Central memory CD8-positive, alpha-beta T cell (primary cell): ENCODE results near the gene USF1.

ENCODE experiments used
- ATAC-seq: fragments of 150-1000 bp; cut with Tn5 transposase; replicated peaks from 2 replicates; pipeline ENCODE4 v1.10.0; 2022; ENCODE audit warnings: mild to moderate bottlenecking, moderate FRiP score, moderate number of reproducible peaks; ENCODE audit not compliant: poor library complexity, severe bottlenecking; ENCODE audit errors: extremely low read depth
- DNase-seq, 2 donors: peaks; one replicate each; pipeline ENCODE4 v3.0.0; 2021; ENCODE audit warnings: low spot score in 2 of 2
- H3K27ac Mint-ChIP-seq: one replicate; pipeline ENCODE4 v1.8.0; 2022; ENCODE audit warnings: low read depth, mild to moderate bottlenecking, moderate library complexity, mixed read lengths
- H3K27me3 Mint-ChIP-seq: one replicate; pipeline ENCODE4 v1.8.0; 2022; ENCODE audit warnings: mixed read lengths
- H3K36me3 Mint-ChIP-seq: one replicate; pipeline ENCODE4 v1.8.0; 2022; ENCODE audit warnings: mild to moderate bottlenecking, moderate library complexity, mixed read lengths; ENCODE audit not compliant: insufficient read depth
- H3K4me1 Mint-ChIP-seq: one replicate; pipeline ENCODE4 v1.8.0; 2022; ENCODE audit warnings: mixed read lengths
- H3K4me3 Mint-ChIP-seq: one replicate; pipeline ENCODE4 v1.8.0; 2022; ENCODE audit warnings: mild to moderate bottlenecking, moderate library complexity, mixed read lengths
- H3K9me3 Mint-ChIP-seq: one replicate; pipeline ENCODE4 v1.8.0; 2022; ENCODE audit warnings: mixed read lengths

USF1 gene

DNA sequence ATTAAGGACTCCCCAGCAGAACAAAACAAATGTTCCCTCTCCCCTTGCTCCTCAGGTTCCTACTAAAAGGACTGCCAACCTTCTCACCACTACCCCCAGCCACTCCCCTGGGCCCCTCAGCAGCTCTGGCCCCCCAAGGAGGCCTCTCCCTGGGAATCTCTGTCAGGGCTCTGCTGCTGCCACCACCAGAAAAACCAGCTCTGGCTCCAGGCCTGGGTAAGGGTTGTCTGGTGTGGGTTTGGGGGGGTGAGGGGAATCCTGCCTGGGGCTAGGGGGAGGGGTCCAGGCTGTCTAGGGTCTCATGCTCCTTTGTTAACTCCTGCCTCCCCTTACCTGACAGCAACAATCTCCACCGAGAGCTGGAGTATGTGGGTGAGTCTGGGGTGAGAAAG is 38.8 kb upstream of the USF1 start:
- DNase-seq: no peak
- no peaks in the 10 kb centered on the region for H3K27me3 Mint-ChIP-seq
- ATAC-seq: no peak
- no peaks in the 10 kb centered on the region for H3K4me1 Mint-ChIP-seq
- no peak overlapping the region for H3K27ac Mint-ChIP-seq
- no peaks in the 10 kb centered on the region for H3K9me3 Mint-ChIP-seq
- H3K4me3 Mint-ChIP-seq: no peak overlapping the region
- no peaks in the 10 kb centered on the region for H3K36me3 Mint-ChIP-seq

DNA sequence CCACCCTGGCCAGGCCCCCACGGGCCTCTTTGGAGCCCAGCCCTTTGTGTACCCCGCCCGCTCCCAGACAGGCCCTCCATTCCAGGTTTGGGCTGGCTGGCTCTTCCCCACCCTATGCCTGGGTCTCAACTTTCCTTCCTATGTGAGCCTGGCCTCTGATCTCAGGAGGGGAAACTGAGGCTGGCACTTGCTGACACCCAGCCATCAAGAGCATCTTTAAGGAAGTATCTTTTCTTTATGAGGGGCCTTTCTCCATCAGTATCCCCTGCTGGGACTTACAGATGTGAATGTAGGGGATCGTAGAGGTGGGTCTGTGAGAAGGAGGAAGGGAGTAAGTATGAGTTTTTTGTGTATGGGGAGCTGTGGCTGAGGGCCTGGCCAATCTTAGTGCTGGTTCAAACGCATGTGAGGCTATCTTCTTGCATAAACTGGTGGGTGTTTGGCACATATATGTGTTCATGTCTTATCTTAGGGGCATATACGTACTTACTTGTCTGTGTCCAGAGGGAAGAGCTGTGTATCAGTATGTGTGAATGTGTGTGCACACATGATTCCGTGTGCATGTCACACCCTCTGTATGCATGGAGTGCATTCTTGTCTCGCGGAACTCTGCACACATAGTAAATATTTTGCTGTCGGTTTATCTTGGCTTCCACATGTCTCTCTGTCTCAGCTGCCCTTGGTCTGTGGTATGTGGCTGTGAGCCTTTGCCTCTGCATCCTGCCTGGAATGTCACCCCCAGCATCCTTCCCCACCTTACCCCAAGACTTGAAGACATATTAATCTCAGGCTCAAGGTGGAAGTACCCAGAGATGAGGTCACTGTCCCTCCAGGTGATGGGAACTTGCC is 38.2 kb upstream of the USF1 start:
- Mint-ChIP-seq H3K9me3 (no peaks in the 10 kb centered on the region), H3K27me3 (no peaks in the 10 kb centered on the region), H3K4me1 (no peaks in the 10 kb centered on the region), H3K27ac (no peak overlapping the region), H3K36me3 (no peaks in the 10 kb centered on the region), H3K4me3 (no peak overlapping the region)
- no peak for ATAC-seq
- DNase-seq: no peak

DNA sequence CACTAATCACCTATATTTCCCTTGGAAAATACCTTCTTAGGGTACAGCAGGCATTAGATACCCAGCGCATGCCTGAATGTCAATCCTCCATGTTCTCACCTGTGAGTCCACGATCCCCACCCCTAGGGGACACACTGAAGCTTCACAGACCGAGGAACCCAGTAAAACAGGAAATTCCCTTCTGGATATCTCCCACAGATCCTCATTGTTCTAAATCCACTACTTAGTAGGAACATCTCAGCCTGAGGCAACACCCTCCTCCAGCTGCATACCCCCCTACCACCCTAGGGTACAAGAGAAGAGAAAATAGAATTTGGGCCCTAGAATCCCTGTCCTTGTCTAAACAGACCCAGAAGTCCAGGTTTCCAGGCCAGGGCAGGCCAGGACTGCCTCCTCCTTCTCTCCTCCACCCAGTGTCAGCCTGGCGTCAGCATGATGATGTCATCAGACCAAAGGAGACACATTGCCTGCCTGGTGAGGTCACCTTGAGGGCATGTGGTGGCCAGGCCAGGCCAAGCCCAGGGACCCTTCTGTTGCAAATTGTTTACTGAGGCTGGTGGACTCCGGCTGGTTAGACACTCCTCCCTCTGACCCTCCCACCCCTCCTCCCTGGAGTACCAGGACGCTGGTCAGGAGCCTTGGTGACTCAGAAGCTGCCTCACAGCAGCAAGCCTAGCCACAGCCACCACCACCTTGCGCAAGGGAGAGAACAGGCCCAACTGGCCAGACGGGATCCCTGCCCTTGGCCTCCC is 37.4 kb upstream of the USF1 start:
- H3K36me3 Mint-ChIP-seq: no peaks in the 10 kb centered on the region
- DNase-seq: no peak
- no peak overlapping the region for H3K27ac Mint-ChIP-seq
- H3K9me3 Mint-ChIP-seq: no peaks in the 10 kb centered on the region
- ATAC-seq: no peak
- no peaks in the 10 kb centered on the region for H3K27me3 Mint-ChIP-seq
- H3K4me1 Mint-ChIP-seq: no peaks in the 10 kb centered on the region
- H3K4me3 Mint-ChIP-seq: no peak overlapping the region

DNA sequence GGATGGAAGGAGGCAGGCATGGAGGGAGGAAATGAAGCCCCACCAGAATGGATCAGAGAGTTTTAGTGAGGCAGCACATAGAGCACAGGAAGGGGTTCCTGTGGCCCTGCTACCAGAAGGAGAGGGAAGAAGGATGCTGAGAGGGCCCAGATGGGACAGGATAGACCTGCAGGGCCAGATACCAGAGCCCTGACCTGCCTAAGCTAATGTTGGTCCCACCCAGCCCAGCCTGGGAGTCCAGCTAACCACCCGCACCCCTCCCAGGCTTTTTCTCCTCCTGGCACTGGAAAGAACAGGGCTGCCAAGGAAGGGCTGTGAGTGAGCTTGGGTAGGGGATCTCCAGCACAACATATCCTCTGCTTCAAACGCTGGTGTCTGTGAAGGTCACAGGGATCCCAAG is 36.7 kb upstream of the USF1 start:
- Mint-ChIP-seq H3K36me3 (no peaks in the 10 kb centered on the region), H3K27me3 (no peaks in the 10 kb centered on the region), H3K9me3 (no peaks in the 10 kb centered on the region), H3K27ac (no peak overlapping the region), H3K4me1 (no peaks in the 10 kb centered on the region), H3K4me3 (no peak overlapping the region)
- ATAC-seq (no peak), DNase-seq (no peak)

DNA sequence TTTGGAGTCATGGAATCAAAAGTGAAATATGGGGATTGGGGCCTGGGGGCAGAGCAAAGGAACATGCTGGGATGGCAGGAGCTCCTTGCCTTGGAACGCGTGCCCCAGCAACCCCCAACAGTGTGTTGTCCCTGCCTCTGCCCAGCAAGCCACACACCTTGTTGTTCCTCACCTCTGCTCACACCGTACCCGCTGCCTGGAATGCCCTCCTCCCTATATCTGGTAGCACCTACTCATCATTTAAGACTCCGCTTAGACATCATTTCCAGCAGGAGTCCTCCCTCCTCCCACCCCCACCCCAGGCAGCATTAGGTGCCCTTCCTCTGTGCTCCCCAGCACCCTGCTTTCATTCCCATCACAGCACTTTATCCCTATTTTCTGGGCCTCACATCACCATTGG is 35.7 kb upstream of the USF1 start:
- no peaks in the 10 kb centered on the region for H3K9me3 Mint-ChIP-seq
- no peak for ATAC-seq
- no peak overlapping the region for H3K4me3 Mint-ChIP-seq
- no peaks in the 10 kb centered on the region for H3K36me3 Mint-ChIP-seq
- no peaks in the 10 kb centered on the region for H3K4me1 Mint-ChIP-seq
- H3K27ac Mint-ChIP-seq: no peak overlapping the region
- H3K27me3 Mint-ChIP-seq: no peaks in the 10 kb centered on the region
- DNase-seq: no peak

DNA sequence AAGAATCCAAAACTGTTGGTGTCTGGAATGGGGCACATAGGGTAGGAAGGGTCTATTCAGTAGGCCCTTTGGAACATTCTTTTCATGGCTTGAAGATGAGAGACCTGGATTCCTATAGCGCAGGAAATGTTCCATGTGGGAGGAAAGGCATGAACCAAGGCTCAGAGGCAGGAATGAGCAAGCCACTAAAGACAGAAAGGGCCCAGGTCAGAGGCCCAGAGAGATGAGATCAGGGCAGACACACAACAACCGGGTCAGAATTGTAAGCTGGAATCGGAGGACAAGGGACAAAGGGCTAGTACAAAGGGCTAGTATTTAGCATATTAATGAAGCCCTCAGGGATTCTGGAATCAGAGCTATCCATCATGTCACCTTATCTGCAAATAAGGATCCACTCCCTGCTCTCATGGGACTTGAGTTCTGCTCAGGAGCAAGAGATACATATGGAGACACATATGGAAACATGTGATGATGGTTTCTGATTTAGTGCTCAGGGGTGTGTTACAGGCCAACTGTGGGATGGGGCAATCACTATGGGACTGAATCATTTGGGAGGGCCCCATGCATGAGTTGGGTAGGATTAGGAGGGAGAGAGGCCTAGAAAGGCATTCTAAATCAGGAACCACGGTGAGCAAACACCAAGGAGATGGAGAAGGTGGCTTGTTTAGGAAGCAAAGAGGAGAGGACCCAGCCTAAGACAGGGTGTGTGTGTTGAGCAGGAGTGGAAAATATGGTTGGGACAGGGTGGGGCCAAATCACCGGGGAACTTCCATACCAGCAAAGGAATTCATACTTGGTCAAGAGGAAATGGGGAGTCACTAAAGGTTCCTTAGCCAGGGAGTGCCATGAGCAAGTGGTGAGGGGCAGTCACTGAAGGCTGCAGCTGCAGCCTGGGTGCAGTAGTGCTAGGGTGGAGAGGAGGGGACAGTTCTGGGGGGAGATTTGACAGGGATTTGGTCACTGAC is 34.9 kb upstream of the USF1 start:
- no peaks in the 10 kb centered on the region for H3K27me3 Mint-ChIP-seq
- no peaks in the 10 kb centered on the region for H3K9me3 Mint-ChIP-seq
- no peak for ATAC-seq
- DNase-seq: no peak
- H3K27ac Mint-ChIP-seq: no peak overlapping the region
- H3K4me1 Mint-ChIP-seq: no peaks in the 10 kb centered on the region
- no peak overlapping the region for H3K4me3 Mint-ChIP-seq
- no peaks in the 10 kb centered on the region for H3K36me3 Mint-ChIP-seq

DNA sequence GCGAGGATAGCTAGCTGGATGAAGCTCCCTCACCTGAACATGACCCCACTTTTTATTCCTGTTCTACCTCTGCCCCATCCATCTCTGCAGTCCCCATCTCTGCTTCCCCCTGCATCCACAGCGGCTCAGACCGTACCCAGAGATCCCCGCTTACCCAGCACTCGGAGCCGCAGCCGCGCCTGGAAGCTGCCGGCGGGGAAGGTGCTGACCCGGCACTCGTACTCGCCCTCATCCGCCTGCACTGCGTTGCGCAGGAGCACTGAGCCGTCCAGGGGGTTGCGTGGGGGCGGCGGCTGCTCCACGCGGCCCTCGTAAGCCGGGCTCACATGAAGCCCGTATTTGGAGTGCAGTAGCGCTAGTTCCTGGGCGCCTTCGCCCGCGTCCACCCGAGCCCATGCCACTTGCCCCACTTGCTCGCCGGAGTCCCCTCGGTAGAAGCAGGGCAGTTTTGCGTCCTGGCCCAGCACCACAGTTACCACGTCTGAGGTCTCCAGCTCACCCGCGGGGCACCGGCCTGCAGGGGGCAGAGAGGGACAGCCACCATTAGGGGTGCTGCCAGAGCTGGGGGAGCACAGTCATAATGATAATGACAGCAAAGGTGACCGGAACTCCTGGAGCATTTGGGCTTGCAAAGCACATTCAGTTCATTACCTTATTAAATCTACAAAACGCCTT is 33.8 kb upstream of the USF1 start:
- Mint-ChIP-seq H3K27ac (no peak overlapping the region), H3K36me3 (no peaks in the 10 kb centered on the region), H3K27me3 (no peaks in the 10 kb centered on the region), H3K4me3 (no peak overlapping the region), H3K4me1 (no peaks in the 10 kb centered on the region), H3K9me3 (no peaks in the 10 kb centered on the region)
- no peak for DNase-seq
- no peak for ATAC-seq

DNA sequence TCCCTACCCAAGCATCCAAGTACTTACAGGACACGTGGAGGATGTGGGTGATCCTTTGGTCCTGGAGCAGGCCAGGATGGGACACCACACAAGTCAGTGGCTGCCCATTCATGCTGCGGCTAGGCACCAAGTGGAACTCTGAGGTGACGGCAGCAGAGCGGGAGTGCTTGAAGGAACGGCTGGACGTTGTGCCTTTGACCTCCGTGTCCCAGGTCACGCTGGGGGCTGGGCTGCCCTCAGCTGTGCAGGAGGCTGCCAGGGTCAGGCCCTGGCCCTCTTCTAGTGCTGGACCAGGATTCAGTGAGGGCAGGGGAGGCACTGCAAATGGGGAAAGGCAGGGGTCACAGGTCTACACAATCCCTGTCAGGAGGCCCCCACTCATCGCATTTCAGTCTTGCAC is 31.6 kb upstream of the USF1 start:
- H3K4me1 Mint-ChIP-seq: peaks cover 6% of the 10 kb centered on the region
- H3K27me3 Mint-ChIP-seq: no peaks in the 10 kb centered on the region
- no peak for ATAC-seq
- H3K4me3 Mint-ChIP-seq: no peak overlapping the region
- DNase-seq: no peak
- no peaks in the 10 kb centered on the region for H3K9me3 Mint-ChIP-seq
- no peak overlapping the region for H3K27ac Mint-ChIP-seq
- no peaks in the 10 kb centered on the region for H3K36me3 Mint-ChIP-seq

DNA sequence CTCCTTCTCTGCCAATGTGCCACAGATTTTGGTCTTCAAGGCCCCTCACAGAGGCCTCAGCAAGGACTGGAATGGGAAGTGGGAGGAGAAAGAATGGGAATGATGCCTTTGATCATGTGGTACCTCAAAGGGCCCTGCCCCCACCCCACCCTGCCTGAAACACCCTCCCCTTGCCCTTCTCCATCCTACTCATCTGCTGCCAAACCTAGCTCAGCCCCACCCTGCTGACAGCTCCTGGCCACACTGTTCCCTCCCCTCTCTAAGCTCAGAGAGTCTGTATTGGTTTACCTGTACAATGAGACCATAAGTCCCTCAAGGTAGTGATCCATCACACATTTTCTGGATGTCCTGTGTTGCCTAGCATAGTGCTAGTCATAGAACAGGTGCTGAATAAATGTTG is 30.6 kb upstream of the USF1 start:
- H3K4me1 Mint-ChIP-seq: peaks cover 14% of the 10 kb centered on the region
- H3K27ac Mint-ChIP-seq: no peak overlapping the region
- DNase-seq (no peak), ATAC-seq (no peak)
- no peak overlapping the region for H3K4me3 Mint-ChIP-seq
- no peaks in the 10 kb centered on the region for H3K9me3 Mint-ChIP-seq
- H3K36me3 Mint-ChIP-seq: no peaks in the 10 kb centered on the region
- no peaks in the 10 kb centered on the region for H3K27me3 Mint-ChIP-seq

DNA sequence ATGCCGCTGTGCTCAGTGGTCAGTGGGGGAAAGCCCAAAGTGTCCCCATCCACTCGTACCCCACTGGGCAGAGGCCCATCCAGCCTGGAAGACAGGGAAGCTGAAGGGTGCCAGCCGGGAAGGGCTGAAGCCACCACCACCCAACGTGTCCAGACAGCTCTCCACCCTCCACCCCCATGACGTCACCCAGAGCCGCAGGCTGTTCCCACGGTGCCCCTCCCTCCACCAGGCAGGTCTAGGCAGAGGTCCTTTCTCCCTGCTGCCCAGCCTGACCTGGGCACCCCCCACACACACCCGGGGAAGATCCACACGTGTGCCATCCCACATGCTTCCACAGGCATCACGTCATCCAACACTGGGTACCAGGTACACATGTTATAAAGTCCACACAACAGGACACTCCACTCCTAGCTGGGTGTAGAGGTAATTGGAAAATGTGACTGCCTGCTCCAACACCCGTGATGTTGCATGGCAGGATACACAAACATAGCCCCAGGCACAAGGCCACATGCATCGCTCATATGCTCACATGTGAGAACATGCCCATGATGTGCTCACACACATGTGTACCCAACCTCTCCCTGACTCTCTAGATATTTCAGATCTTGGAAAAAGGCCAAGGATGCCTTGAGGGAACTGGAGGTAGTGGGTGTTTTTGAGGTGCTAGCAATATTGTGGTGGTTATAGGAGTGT is 29.0 kb upstream of the USF1 start:
- Mint-ChIP-seq H3K36me3 (peaks cover 1% of the 10 kb centered on the region), H3K27ac (peak overlapping the region; percentile 44), H3K4me1 (peaks cover 23% of the 10 kb centered on the region), H3K9me3 (no peaks in the 10 kb centered on the region), H3K4me3 (no peak overlapping the region), H3K27me3 (no peaks in the 10 kb centered on the region)
- DNase-seq (no peak), ATAC-seq (no peak)

DNA sequence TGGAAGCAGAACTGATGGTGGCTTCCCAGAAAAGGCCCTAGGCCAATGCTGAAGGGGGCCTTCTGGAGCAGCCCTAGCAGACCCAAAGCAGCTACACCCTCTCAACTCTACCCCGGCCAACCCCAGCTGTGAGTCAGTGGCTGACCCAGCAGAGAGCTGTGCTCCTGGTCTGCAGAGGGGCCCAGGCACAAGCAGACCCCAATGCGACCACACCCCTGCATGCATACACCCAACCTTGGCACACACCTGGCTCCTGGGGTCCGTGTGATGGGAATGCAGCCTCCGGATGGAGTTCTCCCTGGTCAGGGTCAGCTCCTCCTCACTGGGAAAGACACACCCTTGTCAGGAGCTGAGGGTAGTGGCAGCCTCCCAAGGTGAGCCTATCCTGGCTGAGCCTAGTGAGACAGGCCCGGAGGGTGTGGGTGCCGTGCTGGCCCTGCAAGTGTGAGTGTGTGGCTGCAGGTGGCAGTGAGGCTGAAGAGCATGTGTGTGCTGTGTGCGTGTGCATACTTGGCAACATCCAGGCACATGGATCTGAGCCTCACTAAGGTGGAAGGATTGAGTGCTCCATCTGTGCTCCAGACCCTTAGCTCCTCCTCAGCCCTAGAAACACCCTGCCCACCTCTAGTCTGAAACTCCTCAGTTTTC is 27.8 kb upstream of the USF1 start:
- Mint-ChIP-seq H3K4me1 (peaks cover 34% of the 10 kb centered on the region), H3K36me3 (peaks cover 12% of the 10 kb centered on the region), H3K27ac (no peak overlapping the region), H3K9me3 (no peaks in the 10 kb centered on the region), H3K27me3 (no peaks in the 10 kb centered on the region), H3K4me3 (no peak overlapping the region)
- no peak for ATAC-seq
- DNase-seq: no peak
